LNCAP (cell line): ENCODE data around the gene MYBPHL.

ENCODE experiments used
- TF ChIP-seq, protein P1 (sequence below): fragments of 450-650 bp; IDR thresholded peaks from 2 replicates; pipeline ENCODE4 v1.5.1; 2017; ENCODE audit warnings: mild to moderate bottlenecking

The MYBPHL gene, protein sequence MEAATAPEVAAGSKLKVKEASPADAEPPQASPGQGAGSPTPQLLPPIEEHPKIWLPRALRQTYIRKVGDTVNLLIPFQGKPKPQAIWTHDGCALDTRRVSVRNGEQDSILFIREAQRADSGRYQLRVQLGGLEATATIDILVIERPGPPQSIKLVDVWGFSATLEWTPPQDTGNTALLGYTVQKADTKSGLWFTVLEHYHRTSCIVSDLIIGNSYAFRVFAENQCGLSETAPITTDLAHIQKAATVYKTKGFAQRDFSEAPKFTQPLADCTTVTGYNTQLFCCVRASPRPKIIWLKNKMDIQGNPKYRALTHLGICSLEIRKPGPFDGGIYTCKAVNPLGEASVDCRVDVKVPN

GRCh38 chr1:109306832-109307273, at the start of gene MYBPHL:
TSS of gene MYBPHL (minus strand) at chr1:109307011. CDS start at chr1:109306991, 20 bp downstream.
- TF ChIP-seq, protein P1, sequence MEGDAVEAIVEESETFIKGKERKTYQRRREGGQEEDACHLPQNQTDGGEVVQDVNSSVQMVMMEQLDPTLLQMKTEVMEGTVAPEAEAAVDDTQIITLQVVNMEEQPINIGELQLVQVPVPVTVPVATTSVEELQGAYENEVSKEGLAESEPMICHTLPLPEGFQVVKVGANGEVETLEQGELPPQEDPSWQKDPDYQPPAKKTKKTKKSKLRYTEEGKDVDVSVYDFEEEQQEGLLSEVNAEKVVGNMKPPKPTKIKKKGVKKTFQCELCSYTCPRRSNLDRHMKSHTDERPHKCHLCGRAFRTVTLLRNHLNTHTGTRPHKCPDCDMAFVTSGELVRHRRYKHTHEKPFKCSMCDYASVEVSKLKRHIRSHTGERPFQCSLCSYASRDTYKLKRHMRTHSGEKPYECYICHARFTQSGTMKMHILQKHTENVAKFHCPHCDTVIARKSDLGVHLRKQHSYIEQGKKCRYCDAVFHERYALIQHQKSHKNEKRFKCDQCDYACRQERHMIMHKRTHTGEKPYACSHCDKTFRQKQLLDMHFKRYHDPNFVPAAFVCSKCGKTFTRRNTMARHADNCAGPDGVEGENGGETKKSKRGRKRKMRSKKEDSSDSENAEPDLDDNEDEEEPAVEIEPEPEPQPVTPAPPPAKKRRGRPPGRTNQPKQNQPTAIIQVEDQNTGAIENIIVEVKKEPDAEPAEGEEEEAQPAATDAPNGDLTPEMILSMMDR = no peak

DNA sequence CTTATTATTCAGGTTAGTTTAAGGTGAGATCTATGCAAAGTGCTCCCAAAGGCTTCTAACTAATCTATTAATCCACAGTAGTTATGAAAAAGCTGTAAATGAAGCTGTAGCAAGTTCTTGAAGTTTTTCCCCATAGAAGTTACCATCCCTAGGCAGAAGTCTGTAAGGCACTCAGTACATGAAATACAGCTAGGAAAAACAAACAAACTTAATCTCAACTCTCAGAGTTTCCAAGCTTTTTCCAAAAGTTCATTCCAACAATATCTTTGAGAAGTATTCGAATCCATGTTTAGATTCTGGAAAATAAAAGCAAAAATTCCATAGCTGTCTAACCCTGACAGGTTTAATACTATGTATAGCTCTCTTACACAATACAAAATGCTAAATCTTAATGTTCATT, 49.7 kb upstream of the MYBPHL start:
- TF ChIP-seq, protein P1 = no peak

DNA sequence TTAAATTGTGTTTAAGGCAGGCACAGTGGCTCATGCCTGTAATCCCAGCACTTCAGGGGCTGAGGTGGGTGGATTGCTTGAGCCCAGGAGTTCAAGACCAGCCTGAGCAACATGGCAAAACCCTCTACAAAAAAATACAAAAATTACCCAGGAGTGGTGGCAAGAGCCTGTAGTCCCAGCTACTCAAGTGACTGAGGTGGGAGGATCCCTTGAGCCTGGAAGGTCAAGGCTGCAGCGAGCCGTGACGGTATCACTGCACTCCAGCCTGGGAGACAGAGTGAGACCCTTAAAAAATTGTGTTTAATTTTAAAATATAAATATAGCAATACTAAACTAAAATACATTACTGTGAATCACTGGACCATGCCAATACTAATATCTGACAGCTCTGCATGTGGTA, 48.1 kb upstream of the MYBPHL start:
- TF ChIP-seq, protein P1 = no peak

- TF ChIP-seq, protein P1 = no peak
These were observed 44.6 kb upstream of the MYBPHL start for GRCh38 chr1:109351457-109351856.

GRCh38 chr1:109350655-109351054, 43.8 kb upstream of the MYBPHL start:
- TF ChIP-seq, protein P1 = no peak

- TF ChIP-seq, protein P1 = no peak
These were observed 43.4 kb upstream of the MYBPHL start for GRCh38 chr1:109350182-109350581.

DNA sequence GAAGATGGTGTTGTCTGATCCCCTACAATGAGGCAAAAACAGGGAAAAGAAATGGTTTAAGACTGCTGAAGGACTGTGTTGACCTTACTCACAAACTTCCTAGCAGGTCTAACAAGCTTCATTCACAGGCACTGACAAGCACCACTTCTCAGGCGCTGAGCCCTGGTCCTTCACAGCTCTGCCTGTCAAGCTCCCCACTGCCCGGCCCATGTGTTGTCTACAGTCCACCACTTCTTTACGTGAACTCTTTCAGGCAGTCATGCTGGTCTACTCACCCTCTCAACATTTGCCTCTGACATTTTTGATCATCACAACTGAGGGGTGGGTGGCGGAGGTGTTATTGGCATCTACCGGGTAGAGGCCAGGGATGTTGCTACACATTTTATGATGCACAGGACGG, 40.7 kb upstream of the MYBPHL start:
- TF ChIP-seq, protein P1 = no peak
